ENCODE results near the gene THUMPD1. TPM values are rescaled to one million over a fixed set of nuclear protein-coding genes. Genes with fewer than 3 reads are reported as not detected.

THUMPD1 gene
- total RNA-seq, 2 donors from 2014 or later, result 32.8 to 36.8 TPM

GRCh38 chr16:20689668-20690067 is 52.0 kb downstream of the THUMPD1 start:
- Histone ChIP-seq H3K27me3 (no peaks in the 10 kb centered on the region), H3K4me3 (no peak overlapping the region), H3K4me1 (no peaks in the 10 kb centered on the region), H3K27ac (no peak overlapping the region), H3K9me3 (no peaks in the 10 kb centered on the region), H3K36me3 (no peaks in the 10 kb centered on the region), H3K9ac (ENCODE audit: low read depth in 2 of 2, low read length in 2 of 2) (no peak overlapping the region)
- no peak for TF ChIP-seq CTCF (IDR thresholded peaks at IDR 0.05)
- no peak for DNase-seq
- intact Hi-C loops (cut with DNase I), result no loop called here

GRCh38 chr16:20683812-20684211 is 57.8 kb downstream of the THUMPD1 start:
- H3K27ac ChIP-seq, result no peak overlapping the region

More at GRCh38 chr16:20683812-20684211, 57.8 kb downstream of the THUMPD1 start:
- Histone ChIP-seq H3K9ac (ENCODE audit: low read depth in 2 of 2, low read length in 2 of 2) (no peak overlapping the region), H3K9me3 (no peaks in the 10 kb centered on the region), H3K27me3 (no peaks in the 10 kb centered on the region), H3K4me3 (no peak overlapping the region), H3K4me1 (no peaks in the 10 kb centered on the region), H3K36me3 (no peaks in the 10 kb centered on the region)
- intact Hi-C loops (cut with DNase I), result no loop called here
- no peak for TF ChIP-seq CTCF (IDR thresholded peaks at IDR 0.05)
- DNase-seq, result no peak

Other genes starting within 250 kb of the THUMPD1 start
- under 1 TPM in 1 of 2 donors, not detected in 1; 0.22 TPM for gene ACSM2B, start 165.5 kb downstream of the THUMPD1 start, total RNA-seq
- gene ACSM1, start 44.1 kb downstream of the THUMPD1 start, total RNA-seq, result under 1 TPM; 0.57 to 0.72 TPM
- gene ACSM3, start 22.2 kb upstream of the THUMPD1 start, total RNA-seq, result 10 to 100 TPM; 34.9 to 42.8 TPM
- 10 to 100 TPM; 28.7 to 43.8 TPM for gene ERI2, start 64.7 kb upstream of the THUMPD1 start, total RNA-seq
- 10 to 100 TPM in 1 of 2 donors, 1 to 10 TPM in 1; 2.9 to 10.9 TPM for gene REXO5, start 64.7 kb upstream of the THUMPD1 start, total RNA-seq
- 10 to 100 TPM in 1 of 2 donors, 1 to 10 TPM in 1; 6.0 to 15.0 TPM for gene DCUN1D3, start 158.5 kb upstream of the THUMPD1 start, total RNA-seq
- gene LYRM1, start 159.0 kb upstream of the THUMPD1 start, total RNA-seq, result 10 to 100 TPM; 17.6 to 21.2 TPM